K562 (cell line): ENCODE results near the gene ARHGAP15. TPM values are rescaled to one million over a fixed set of nuclear protein-coding genes. Genes with fewer than 3 reads are reported as not detected.

Source experiments
- ATAC-seq: fragments of 200-7000 bp; cut with Tn5 transposase; 3 replicates; pipeline ENCODE4 v1.9.1; 2020; ENCODE audit warnings: moderate library complexity
- BruUV-seq: library from RNA; stranded (reverse); fragments of 400-500 nt; replicated peaks from 2 replicates; lab custom pipeline; 2021; lab: Mats Ljungman, UMichigan
- CTCF ChIA-PET: fragments of 300-600 bp; formaldehyde crosslinking; extraction: SDS; loops from one replicate; lab custom pipeline; 2021; ENCODE audit warnings: low intra/inter-chr PET ratio; lab: Yijun Ruan, JAX
- POLR2A ChIA-PET: fragments of 300-600, 350-650 bp; sonication (Branson Sonifier 250); formaldehyde crosslinking; extraction: SDS; loops from one replicate; lab custom pipeline; 2021; ENCODE audit warnings: antibody characterized with exemption, inconsistent platforms; lab: Yijun Ruan, JAX
- DNase-seq, 4 experiments: peaks; one replicate each; pipeline versions ENCODE4 v3.0.0 to v3.0.0-alpha.2; 2011 to 2018; ENCODE audit warnings: low spot score in 3 of 4, mixed read lengths in 3 of 4; ENCODE audit errors: extremely low read depth in 1 of 4
- FAIRE-seq: peaks from 2 replicates; lab custom pipeline; 2011; peaks lifted over from hg19 to GRCh38; lab: Jason Lieb, UNC
- H2AFZ ChIP-seq: 2 replicates; pipeline ENCODE4 v1.6.0; 2011; ENCODE audit warnings: low read depth, low read length, control low read depth, inconsistent platforms
- H3K27ac ChIP-seq: fragments of 200-600 bp; 3 replicates; pipeline ENCODE4 v1.8.0; 2011; ENCODE audit warnings: low read depth, mild to moderate bottlenecking, control low read depth, inconsistent platforms, low read length, moderate library complexity, mixed read lengths; ENCODE audit errors: extremely low read depth
- H3K27me3 ChIP-seq, 2 experiments: fragments of 300-600 bp in 1 of 2; 2 replicates in 1 of 2; 3 replicates in 1 of 2; pipeline versions ENCODE4 v1.6.0 to v1.8.0; 2011; ENCODE audit warnings: inconsistent platforms in 2 of 2, low read length in 2 of 2, mild to moderate bottlenecking in 1 of 2, mixed read lengths in 1 of 2, moderate library complexity in 1 of 2; ENCODE audit not compliant: control insufficient read depth in 2 of 2, insufficient read depth in 2 of 2
- H3K36me3 ChIP-seq: fragments of 300-600 bp; 3 replicates; pipeline ENCODE4 v1.8.0; 2011; ENCODE audit warnings: mild to moderate bottlenecking, low read length, inconsistent platforms; ENCODE audit not compliant: control insufficient read depth, insufficient read depth
- H3K4me1 ChIP-seq, 2 experiments: fragments of 200-600 bp in 1 of 2; replicated peaks in 1 of 2; 2 replicates in 1 of 2; 3 replicates in 1 of 2; pipeline versions ENCODE4 v1.5.1 to v1.8.0; 2011; ENCODE audit warnings: inconsistent platforms in 2 of 2, low read length in 2 of 2, mild to moderate bottlenecking in 1 of 2, mixed read lengths in 1 of 2, moderate library complexity in 1 of 2; ENCODE audit not compliant: control insufficient read depth in 2 of 2, insufficient read depth in 2 of 2
- H3K4me2 ChIP-seq: 2 replicates; pipeline ENCODE4 v1.6.1; 2011; ENCODE audit warnings: low read length, control low read depth, inconsistent platforms, mixed read lengths; ENCODE audit not compliant: insufficient read depth
- H3K4me3 ChIP-seq: fragments of 200-600 bp; sonication (generic), shearing (Covaris generic); 2 replicates; pipeline ENCODE4 v1.5.1; 2016; ENCODE audit warnings: control low read depth, inconsistent platforms
- H3K79me2 ChIP-seq: fragments of 200-600 bp; 3 replicates; pipeline ENCODE4 v1.8.0; 2011; ENCODE audit warnings: low read length, inconsistent platforms; ENCODE audit not compliant: control insufficient read depth, insufficient read depth
- H3K9ac ChIP-seq, 2 experiments: 2 replicates each; pipeline versions ENCODE4 v1.6.0 to v1.6.1; 2011; ENCODE audit warnings: low read depth in 2 of 2, low read length in 2 of 2, control low read depth in 1 of 2, inconsistent platforms in 1 of 2, mild to moderate bottlenecking in 1 of 2, mixed read lengths in 1 of 2; ENCODE audit not compliant: insufficient read depth in 1 of 2
- H3K9me1 ChIP-seq: one replicate; pipeline ENCODE4 v1.6.0; 2011; ENCODE audit warnings: inconsistent platforms, mild to moderate bottlenecking, low read length, moderate library complexity; ENCODE audit not compliant: control insufficient read depth, insufficient read depth
- H3K9me3 ChIP-seq: replicated peaks from 2 replicates; pipeline ENCODE4 v1.5.1; 2011; ENCODE audit warnings: low read depth, low read length, inconsistent platforms; ENCODE audit not compliant: control insufficient read depth, insufficient read depth
- H4K20me1 ChIP-seq: replicated peaks from 2 replicates; pipeline ENCODE4 v1.6.1; 2011; ENCODE audit warnings: low read length, inconsistent platforms, mixed read lengths; ENCODE audit not compliant: control insufficient read depth, insufficient read depth
- CTCFL ChIP-seq: IDR thresholded peaks from 2 replicates; pipeline ENCODE4 v1.6.1; 2011; ENCODE audit warnings: borderline replicate concordance, low read depth, mild to moderate bottlenecking, moderate library complexity, low read length; ENCODE audit not compliant: insufficient read depth, poor library complexity, severe bottlenecking
- WGBS: fragments of 100-300 bp; shearing (Covaris generic); methylation state at CpG from one replicate; pipeline ENCODE4 v1.1.6; 2016; ENCODE audit warnings: low coverage, mixed read lengths; ENCODE audit not compliant: insufficient coverage; ENCODE audit errors: missing lambda C conversion rate; 5-methylcytosine and 5-hydroxymethylcytosine counted together
- in situ Hi-C: fragments of 300-500 bp; cut with MboI; formaldehyde crosslinking; loops from 4 replicates; pipeline ENCODE4 v1.15.0; 2018; ENCODE audit warnings: inconsistent platforms, mixed read lengths
- intact Hi-C: fragments of 100-400 bp; cut with micrococcal nuclease; formaldehyde crosslinking; loops from 2 replicates; pipeline ENCODE4 v1.14.2; 2022
- polyA plus RNA-seq, 8 experiments: library from polyadenylated mRNA; depleted of rRNA in 4 of 8; stranded (reverse) in 5 of 8; unstranded in 3 of 8; fragments of >200 nt; fragmentation: Nextera tagmentation in 2 of 8; fragmentation: Illumina TruSeq in 1 of 8; extraction: Ambion mirVana in 2 of 8; extraction: Trizol in 1 of 8; gene quantifications; 2 replicates each; pipeline versions ENCODE4 v1.2.1 to v1.2.3, GENCODE V29; 2011 to 2014; ENCODE audit warnings: inconsistent platforms in 1 of 8, missing spikeins in 1 of 8
- total RNA-seq, 7 experiments: library from RNA; depleted of rRNA in 6 of 7; stranded (reverse); fragments of >200 nt in 6 of 7; fragmentation: Illumina TruSeq in 2 of 7; extraction: Trizol in 2 of 7; gene quantifications; 2 replicates each; pipeline versions ENCODE4 v1.2.1 to v1.2.3, GENCODE V29; 2011 to 2021; ENCODE audit warnings: low replicate concordance in 1 of 7
- TF ChIP-seq, protein P1 (sequence below): fragments of 450-650 bp; formaldehyde crosslinking; IDR thresholded peaks from 2 replicates; pipeline ENCODE4 v1.4.0; 2020; ENCODE audit warnings: mild to moderate bottlenecking, moderate library complexity

The ARHGAP15 gene
- total and polyA plus RNA-seq, 9 of the 15 experiments (the other 6 are each of a cell fraction or from before 2014, with no cell fraction given), result 1.5 to 17.9 (median 7.9) TPM

DNA sequence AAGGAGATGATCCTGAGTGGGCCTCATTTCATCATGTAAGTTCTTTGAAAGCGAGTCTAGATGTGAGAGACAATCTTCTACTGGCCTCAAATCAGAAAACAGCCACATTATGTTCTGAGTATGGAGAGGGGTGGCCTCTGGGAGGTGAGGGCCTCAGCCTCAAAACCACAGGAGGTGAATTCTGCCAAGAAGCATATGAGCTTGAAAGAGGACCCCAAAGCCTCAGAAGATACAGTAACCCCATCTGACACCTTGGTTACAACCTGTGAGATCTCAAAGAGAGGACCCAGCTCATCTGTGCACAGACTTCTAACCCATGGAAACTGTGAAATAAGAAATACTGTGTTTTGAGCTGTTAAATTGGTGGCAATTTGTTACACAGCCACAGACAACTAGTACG is 200.1 kb downstream of the ARHGAP15 start:
- Histone ChIP-seq H3K27me3 (no peaks in the 10 kb centered on the region), H3K4me3 (no peak overlapping the region), H3K4me1 (no peaks in the 10 kb centered on the region), H2AFZ (no peak overlapping the region), H4K20me1 (no peaks in the 10 kb centered on the region), H3K9me3 (no peaks in the 10 kb centered on the region), H3K27ac (no peak overlapping the region), H3K36me3 (no peaks in the 10 kb centered on the region), H3K9ac (no peak overlapping the region), H3K9me1 (no peaks in the 10 kb centered on the region), H3K79me2 (no peaks in the 10 kb centered on the region), H3K4me2 (no peak overlapping the region)
- DNase-seq (no peak), FAIRE-seq (no peak), ATAC-seq (no peak)
- no TSS peak for BruUV-seq
- in situ Hi-C loops (no loop called here), intact Hi-C loops (no loop called here)
- CTCF ChIA-PET, result no interaction called here
- POLR2A ChIA-PET, result no interaction called here
- WGBS, result 23% methylated on average over 2 of the region's 2 CpGs
- no peak for TF ChIP-seq CTCFL
- TF ChIP-seq, protein P1, sequence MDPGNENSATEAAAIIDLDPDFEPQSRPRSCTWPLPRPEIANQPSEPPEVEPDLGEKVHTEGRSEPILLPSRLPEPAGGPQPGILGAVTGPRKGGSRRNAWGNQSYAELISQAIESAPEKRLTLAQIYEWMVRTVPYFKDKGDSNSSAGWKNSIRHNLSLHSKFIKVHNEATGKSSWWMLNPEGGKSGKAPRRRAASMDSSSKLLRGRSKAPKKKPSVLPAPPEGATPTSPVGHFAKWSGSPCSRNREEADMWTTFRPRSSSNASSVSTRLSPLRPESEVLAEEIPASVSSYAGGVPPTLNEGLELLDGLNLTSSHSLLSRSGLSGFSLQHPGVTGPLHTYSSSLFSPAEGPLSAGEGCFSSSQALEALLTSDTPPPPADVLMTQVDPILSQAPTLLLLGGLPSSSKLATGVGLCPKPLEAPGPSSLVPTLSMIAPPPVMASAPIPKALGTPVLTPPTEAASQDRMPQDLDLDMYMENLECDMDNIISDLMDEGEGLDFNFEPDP (CRISPR knock-in tag), result no peak
